GM19395 (cell line): ENCODE results near the gene TTPAL.

Source experiments
- ATAC-seq: cut with Tn5 transposase; IDR thresholded peaks from one replicate; pipeline ENCODE4 v1.9.1; 2021; ENCODE audit warnings: mild to moderate bottlenecking, moderate library complexity; ENCODE audit not compliant: unreplicated experiment

The TTPAL gene

DNA sequence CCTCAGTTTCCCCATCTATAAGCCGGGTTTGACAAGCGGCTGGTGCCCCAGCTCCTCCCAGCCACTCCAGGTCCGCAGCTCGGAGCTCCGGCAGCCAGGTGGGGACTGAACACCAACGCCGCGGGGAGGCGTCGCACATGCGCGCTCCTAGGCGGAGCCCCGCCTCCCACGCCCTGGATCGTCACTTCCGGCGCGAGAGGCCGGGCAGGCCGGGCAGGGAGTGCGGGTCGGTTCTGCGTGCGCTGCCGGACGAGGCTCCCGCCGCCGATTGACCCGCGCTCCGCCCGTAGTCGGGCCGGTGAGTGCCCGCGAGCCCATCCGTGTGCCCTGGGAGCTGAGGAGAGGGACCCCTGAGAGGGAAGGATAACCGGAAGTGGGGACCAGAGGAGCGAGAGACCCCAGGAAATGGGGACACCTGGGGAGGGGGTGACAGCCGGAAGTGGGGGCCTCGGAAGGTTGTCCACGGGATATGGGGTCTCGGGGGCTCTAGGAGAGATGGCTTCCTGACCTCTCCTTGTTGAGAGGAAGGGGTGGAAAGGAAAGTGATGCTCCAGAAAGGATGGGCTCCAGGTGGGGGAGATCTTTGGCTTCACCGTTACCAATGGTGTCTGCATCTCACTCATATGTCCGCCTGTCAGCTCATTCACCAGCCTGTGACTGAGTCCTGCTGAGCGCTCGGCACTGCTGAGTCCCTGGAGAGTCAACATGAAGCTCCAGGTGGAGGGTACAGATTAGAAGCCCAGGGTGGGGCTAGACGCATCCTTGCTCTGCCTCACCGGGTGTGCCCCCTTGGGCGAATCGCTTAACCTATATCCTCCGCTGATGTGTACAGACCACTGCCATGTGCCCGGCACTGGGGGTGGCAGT is at the start of gene TTPAL:
TSS of gene TTPAL (plus strand) at position 181 of the 867 bp plus-strand sequence. CDS start 4,126 bp downstream, outside the sequence.
- peak; percentile 85 for ATAC-seq

- no peak for ATAC-seq
Observed at GRCh38 chr20:44425923-44426322, 49.8 kb upstream of the TTPAL start.

GRCh38 chr20:44426879-44427790 is 48.5 kb upstream of the TTPAL start:
- no peak for ATAC-seq

- ATAC-seq: no peak
Observed at GRCh38 chr20:44427804-44428173, 47.9 kb upstream of the TTPAL start.

DNA sequence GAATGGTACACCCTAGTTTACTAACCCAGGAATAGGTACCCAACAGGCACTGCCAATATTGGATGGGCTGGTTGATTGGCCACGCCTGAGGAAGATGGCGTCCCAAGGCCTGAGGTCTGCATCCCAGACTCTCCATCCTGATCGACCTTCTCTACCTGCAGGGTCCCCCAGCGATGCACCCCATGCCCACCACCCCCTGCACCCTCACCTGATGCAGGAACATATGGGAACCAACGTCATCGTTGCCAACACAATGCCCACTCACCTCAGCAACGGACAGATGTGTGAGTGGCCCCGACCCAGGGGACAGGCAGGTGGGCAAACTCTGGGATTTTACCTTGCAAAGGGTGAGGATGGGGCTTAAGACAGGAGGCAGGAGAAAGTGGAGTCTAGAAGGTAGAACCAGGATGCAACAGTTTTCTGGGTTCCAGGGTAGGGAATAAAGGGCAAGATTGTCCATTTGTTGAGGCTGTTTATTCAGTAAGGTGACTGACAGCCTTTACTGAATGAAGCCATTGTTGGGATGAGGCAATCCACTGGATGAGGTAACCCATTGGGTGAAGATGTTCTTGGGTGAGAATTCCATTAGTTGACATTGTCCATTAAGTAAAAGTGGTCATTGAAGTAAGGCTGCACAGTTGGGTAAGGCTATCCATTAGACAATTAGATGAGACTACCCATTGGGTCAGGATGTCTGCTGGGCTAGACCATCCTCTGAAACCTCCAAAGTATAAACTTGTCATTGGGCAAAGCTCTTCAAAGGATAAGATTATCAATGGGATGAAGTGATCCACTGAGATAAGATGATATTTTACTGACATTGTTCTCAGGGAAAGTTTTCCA is 47.3 kb upstream of the TTPAL start:
- no peak for ATAC-seq

GRCh38 chr20:44429017-44429339 is 46.7 kb upstream of the TTPAL start:
- no peak for ATAC-seq

- no peak for ATAC-seq
Observed at GRCh38 chr20:44429419-44430269, 46.0 kb upstream of the TTPAL start.

GRCh38 chr20:44430270-44431065 is 45.2 kb upstream of the TTPAL start:
- ATAC-seq: no peak

- no peak for ATAC-seq
Observed at GRCh38 chr20:44431118-44431501, 44.6 kb upstream of the TTPAL start.

DNA sequence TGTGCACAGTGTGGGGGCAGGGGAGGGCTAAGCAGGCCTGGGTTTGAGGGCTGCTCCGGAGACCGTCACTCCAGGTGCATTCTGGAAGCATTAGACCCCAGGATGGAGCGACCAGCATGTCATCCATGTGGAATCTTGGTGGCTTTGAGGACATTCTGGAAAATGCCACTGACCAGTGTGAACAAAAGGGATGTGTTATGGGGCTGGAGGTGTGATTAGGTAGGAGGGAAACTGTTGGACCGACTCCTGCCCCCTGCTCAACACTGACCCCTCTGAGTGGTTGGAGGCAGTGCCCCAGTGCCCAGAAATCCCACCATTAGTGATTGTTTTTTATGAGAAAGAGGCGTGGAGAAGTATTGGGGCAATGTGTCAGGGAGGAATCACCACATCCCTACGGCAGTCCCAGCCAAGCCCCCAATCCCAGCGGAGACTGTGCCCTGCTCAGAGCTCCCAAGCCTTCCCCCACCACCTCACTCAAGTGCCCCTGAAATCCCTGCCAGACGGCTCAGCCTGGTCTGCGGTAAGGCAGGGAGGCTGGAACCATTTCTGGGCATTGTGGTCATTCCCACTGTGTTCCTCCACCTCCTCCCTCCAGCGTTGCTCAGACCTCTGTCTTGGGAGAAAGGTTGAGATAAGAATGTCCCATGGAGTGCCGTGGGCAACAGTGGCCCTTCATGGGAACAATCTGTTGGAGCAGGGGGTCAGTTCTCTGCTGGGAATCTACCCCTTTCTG is 44.0 kb upstream of the TTPAL start:
- ATAC-seq: no peak

DNA sequence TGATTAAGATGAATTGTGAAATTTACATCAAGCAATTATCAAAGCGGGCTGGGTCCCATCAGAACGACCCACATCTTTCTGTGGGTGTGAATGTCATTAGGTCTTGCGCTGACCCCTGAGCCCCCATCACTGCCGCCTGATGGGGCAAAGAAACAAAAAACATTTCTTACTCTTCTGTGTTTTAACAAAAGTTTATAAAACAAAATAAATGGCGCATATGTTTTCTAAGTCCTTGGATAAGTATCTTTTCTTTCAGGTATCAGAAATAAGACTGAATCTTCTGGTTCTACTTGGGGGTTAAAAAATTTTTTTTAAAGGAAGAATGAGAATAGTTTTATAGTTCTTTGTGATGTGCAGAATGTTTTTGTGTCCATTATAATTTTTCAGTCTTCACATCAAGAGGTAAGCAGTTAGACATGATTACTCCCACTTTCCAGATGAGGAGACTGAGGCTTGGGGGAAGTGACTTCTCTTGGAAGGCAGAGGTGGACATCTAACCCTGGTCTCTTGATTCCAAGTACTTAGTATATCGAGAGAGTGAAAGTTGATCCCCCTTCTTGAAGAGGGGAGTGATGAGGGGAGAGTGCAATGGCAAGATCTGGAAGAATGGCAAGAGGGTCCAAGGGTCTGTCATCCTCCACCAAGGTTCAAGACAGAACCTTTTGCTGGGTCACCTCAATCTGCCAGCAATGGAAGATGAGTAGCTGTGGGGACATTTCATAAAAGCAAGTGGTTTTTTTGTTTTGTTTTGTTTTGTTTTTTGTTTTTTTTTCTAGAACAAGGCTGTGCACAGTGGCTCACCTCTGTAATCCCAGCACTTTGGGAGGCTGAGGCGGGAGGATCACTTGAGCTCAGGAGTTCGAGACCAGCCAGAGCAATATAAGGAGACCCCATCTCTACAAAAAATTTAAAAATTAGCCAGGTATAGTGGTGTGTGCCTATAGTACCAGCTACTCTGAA is 42.8 kb upstream of the TTPAL start:
- ATAC-seq: no peak

DNA sequence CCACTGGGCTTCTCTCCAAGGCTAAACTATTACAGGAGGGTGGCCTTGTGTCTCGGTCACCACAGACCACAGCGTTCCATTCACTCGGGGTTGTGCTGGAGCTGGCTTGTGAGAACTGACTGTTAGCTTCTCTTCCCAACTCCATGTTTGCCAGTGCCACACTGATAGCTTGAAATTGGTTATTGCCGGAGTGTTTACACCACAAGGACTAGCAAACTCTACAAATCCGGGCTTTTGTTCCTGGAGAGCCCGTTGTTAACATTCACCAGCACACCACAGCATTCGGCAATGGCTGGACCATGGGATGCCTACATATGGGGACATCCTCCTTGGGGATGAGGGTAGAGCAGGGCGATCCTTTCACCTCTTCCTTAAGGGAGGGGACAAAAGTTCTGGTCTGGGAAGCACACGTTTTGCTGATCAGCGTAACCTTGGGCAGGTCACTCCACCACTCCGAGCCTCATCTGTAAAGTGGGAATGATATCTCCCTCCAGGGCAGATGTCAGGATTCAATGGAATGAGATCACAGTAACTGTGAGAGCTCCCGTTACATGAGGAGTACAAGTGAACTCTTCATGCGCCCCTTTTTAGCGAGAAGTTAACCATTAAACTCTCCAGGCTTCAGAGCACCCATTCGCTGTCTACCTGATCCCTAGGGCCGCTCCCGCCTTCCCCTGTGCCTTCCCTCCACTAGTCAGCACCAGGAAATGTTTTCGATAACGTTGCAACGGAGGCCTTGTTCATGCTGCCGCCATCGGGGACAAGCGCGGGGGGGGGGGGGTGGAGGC is 41.7 kb upstream of the TTPAL start:
- no peak for ATAC-seq

- ATAC-seq: no peak
Observed at GRCh38 chr20:44435630-44436335, 39.9 kb upstream of the TTPAL start.

GRCh38 chr20:44436393-44436792 is 39.3 kb upstream of the TTPAL start:
- ATAC-seq: no peak

- ATAC-seq: no peak
Observed at GRCh38 chr20:44437497-44437896, 38.2 kb upstream of the TTPAL start.

DNA sequence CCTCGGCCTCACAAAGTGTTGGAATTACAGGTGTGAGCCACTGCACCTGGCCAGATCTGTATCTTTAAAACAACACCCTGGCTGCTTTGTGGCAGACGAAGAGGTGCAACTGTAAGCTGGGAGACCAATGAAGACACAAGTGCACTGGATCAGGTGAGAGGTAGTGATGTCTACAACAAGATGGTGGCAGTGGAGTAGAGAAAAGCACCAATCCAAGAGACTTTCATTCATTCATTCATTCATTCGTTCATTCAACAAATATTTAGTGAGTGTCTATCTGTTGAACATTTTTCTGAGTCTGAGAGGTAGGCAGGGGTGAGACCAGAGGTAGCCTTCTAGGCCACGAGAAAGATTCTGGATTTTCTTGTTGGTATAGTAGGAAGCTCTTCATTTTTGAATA is 36.9 kb upstream of the TTPAL start:
- ATAC-seq: no peak
